ENCODE results near the gene BCAR3.
"Not testable (repeated sequence)": the region's sequence is repeated elsewhere in the genome, so short reads cannot be mapped to it uniquely, and the experiment has no call there.

BCAR3 gene

DNA sequence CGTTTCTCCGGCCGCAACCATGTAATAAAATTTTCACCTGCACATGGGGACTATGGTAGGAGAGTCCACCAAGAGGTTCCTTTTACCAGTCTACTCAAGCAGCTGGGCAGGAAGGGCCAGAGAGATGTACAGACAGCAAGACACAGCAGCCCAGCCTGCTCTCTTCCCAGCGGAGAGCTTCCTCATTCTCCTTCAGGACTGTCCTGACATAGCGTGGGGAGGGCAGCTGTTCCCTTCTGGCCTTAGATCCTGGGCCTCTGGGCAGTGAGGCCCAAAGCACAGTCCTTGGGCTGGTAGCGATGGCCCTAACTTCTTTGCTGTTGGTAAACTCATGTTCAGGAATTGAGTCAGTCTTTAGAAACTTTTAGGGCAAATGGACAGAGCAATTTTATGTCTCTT is 89.1 kb downstream of the BCAR3 start:
- Histone ChIP-seq H3K9ac (ENCODE audit: low read depth, low read length) (no peak overlapping the region), H3K27me3 (ENCODE audit: insufficient read depth, low read length) (no peaks in the 10 kb centered on the region), H3K27ac (ENCODE audit: low read depth, low read length) (no peak overlapping the region), H3K4me1 (ENCODE audit: insufficient read depth, low read length) (peaks cover 23% of the 10 kb centered on the region), H3K9me3 (ENCODE audit: insufficient read depth, low read depth, low read length) (no peaks in the 10 kb centered on the region), H3K36me3 (ENCODE audit: insufficient read depth, low read length) (peaks cover 25% of the 10 kb centered on the region), H3K4me3 (ENCODE audit: low read length) (no peak overlapping the region)
- 97% methylated on average over 6 of the region's 6 CpGs for WGBS

DNA sequence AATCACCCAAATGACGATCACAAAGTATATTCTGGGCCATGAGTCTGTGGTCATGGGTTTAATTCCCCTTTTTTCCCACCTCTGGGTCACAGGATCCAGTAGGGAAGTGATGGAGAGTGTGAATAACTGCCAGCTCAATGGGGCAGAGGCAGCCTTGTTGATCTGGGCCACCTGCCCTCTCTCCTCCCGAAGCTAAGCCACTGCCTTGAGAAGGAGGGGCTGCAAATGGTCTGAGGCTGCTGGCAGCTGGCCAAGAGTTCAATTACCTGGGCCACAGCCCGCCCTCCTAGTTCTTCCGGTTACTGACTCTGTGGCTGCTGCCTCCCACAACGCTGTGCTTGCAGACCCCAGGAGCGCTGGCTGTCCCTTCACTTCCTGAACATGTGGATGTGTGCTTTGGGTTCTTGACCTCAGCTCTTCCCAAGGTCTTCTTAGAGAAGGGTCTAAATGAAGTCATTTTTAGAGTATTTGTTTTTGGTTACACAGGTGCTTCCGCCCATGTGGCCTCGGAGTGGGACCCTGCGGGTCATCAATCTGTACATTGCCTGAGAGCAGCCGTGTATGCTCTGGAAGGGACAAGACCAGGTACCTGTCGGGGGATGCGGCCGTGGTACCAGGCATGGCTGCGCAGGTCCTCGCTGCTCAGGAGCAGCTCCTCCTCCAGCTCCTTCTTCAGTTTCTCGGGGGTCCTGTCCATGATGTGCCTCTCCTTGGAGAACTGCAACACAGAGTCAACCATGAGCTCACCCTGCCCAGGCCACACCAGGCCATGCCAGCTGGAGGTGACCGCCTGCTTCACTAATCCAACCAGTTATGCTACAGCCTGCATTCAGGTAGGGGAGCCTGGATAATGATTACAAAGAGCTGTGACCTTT is 89.7 kb downstream of the BCAR3 start:
- Histone ChIP-seq H3K9ac (ENCODE audit: low read depth, low read length) (no peak overlapping the region), H3K27me3 (ENCODE audit: insufficient read depth, low read length) (no peaks in the 10 kb centered on the region), H3K36me3 (ENCODE audit: insufficient read depth, low read length) (peaks cover 29% of the 10 kb centered on the region), H3K9me3 (ENCODE audit: insufficient read depth, low read depth, low read length) (no peaks in the 10 kb centered on the region), H3K4me1 (ENCODE audit: insufficient read depth, low read length) (peaks cover 23% of the 10 kb centered on the region), H3K27ac (ENCODE audit: low read depth, low read length) (no peak overlapping the region), H3K4me3 (ENCODE audit: low read length) (no peak overlapping the region)
- 91% methylated on average over 17 of the region's 17 CpGs for WGBS

DNA sequence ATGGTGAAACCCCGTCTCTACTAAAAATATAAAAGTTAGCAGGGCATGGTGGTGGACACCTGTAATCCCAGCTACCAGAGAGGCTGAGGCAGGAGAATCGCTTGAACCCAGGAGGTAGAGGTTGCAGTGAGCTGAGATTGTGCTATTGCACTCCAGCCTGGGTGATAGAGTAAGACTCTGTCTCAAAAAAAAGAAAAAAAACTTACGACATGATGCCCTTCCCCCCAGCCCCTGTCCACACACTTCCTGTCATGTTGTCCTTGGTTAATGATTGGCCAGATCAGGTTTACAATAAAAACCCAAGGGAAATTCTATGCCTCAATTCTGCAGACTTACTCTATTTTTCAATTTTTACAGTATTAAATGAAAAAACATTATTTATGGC is 90.4 kb downstream of the BCAR3 start:
- not testable (repeated sequence) for H3K27me3 ChIP-seq (ENCODE audit: insufficient read depth, low read length); H3K9me3 ChIP-seq (ENCODE audit: insufficient read depth, low read depth, low read length); H3K9ac ChIP-seq (ENCODE audit: low read depth, low read length); H3K27ac ChIP-seq (ENCODE audit: low read depth, low read length); H3K4me3 ChIP-seq (ENCODE audit: low read length)
- Histone ChIP-seq H3K4me1 (ENCODE audit: insufficient read depth, low read length) (peaks cover 20% of the 10 kb centered on the region), H3K36me3 (ENCODE audit: insufficient read depth, low read length) (peaks cover 30% of the 10 kb centered on the region)
- 96% methylated on average over 3 of the region's 3 CpGs for WGBS

DNA sequence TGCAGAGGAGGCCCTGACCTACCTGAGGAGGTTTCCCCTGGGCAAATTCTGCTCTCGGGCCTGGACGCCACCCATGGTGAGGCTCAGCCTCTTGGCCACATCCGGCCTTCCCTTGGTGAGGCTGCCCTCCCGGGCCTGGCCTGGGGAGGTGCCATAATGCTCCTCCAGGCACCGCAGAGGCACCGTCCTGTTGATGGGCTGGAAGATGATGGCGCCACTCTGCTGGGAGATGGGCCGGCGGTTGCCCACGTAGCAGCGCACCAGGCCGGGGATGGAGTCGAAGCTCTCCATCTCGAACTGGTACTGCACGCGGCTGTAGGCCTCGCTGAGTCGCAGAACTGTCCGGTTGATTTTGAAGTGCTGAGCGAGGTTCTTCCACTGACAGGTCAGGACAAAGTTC is 92.7 kb downstream of the BCAR3 start:
- H3K27me3 ChIP-seq (ENCODE audit: insufficient read depth, low read length), result no peaks in the 10 kb centered on the region
- H3K4me3 ChIP-seq (ENCODE audit: low read length), result no peak overlapping the region
- H3K9ac ChIP-seq (ENCODE audit: low read depth, low read length), result no peak overlapping the region
- H3K4me1 ChIP-seq (ENCODE audit: insufficient read depth, low read length), result peaks cover 6% of the 10 kb centered on the region
- H3K9me3 ChIP-seq (ENCODE audit: insufficient read depth, low read depth, low read length), result no peaks in the 10 kb centered on the region
- WGBS, result 94% methylated on average over 20 of the region's 20 CpGs
- no peak overlapping the region for H3K27ac ChIP-seq (ENCODE audit: low read depth, low read length)
- H3K36me3 ChIP-seq (ENCODE audit: insufficient read depth, low read length), result peaks cover 34% of the 10 kb centered on the region

DNA sequence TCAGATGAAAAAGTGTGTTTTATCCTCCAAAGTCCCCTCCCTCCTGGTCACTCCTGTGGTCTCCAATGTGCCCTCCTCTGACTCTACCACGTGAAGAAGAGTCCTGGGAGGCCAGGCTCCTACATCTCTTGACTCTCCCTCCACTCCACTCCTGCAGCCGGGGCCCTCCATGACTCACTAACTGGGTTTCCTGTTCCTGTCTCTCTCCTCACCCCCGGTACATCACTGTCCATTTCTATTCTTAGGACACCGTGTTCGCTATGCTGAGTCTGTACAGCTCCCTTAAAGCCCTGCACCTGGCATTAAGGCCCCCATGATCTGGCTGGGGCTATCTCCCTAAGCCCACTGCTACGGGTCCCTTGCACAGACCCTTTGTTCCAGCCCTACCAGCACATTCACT is 93.4 kb downstream of the BCAR3 start:
- no peaks in the 10 kb centered on the region for H3K27me3 ChIP-seq (ENCODE audit: insufficient read depth, low read length)
- no peaks in the 10 kb centered on the region for H3K9me3 ChIP-seq (ENCODE audit: insufficient read depth, low read depth, low read length)
- H3K9ac ChIP-seq (ENCODE audit: low read depth, low read length), result no peak overlapping the region
- H3K4me3 ChIP-seq (ENCODE audit: low read length), result no peak overlapping the region
- no peaks in the 10 kb centered on the region for H3K4me1 ChIP-seq (ENCODE audit: insufficient read depth, low read length)
- WGBS, result 93% methylated on average over 6 of the region's 6 CpGs
- peaks cover 40% of the 10 kb centered on the region for H3K36me3 ChIP-seq (ENCODE audit: insufficient read depth, low read length)
- H3K27ac ChIP-seq (ENCODE audit: low read depth, low read length), result no peak overlapping the region

DNA sequence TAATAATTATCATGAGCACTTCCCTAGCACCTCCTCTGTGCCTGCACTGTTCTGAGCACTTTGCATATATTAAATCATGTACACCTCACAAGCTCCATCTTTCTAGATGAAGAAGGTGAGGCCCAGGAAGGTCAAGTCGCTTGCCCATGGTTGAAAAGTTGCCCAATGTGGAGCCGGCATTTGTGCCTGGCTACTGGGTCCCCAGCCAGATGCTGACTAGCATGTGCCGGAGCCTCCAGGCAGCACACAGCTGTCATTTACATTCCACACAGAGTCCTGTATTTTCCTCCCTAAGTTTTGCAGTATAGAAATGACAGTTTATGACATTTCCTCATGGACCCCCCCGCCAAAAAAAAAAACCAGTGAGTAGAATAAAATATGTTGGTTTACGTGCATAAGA is 94.3 kb downstream of the BCAR3 start:
- Histone ChIP-seq H3K27ac (ENCODE audit: low read depth, low read length) (no peak overlapping the region), H3K4me1 (ENCODE audit: insufficient read depth, low read length) (no peaks in the 10 kb centered on the region), H3K4me3 (ENCODE audit: low read length) (no peak overlapping the region), H3K36me3 (ENCODE audit: insufficient read depth, low read length) (peaks cover 45% of the 10 kb centered on the region), H3K9ac (ENCODE audit: low read depth, low read length) (no peak overlapping the region), H3K9me3 (ENCODE audit: insufficient read depth, low read depth, low read length) (no peaks in the 10 kb centered on the region), H3K27me3 (ENCODE audit: insufficient read depth, low read length) (no peaks in the 10 kb centered on the region)
- 96% methylated on average over 5 of the region's 5 CpGs for WGBS

DNA sequence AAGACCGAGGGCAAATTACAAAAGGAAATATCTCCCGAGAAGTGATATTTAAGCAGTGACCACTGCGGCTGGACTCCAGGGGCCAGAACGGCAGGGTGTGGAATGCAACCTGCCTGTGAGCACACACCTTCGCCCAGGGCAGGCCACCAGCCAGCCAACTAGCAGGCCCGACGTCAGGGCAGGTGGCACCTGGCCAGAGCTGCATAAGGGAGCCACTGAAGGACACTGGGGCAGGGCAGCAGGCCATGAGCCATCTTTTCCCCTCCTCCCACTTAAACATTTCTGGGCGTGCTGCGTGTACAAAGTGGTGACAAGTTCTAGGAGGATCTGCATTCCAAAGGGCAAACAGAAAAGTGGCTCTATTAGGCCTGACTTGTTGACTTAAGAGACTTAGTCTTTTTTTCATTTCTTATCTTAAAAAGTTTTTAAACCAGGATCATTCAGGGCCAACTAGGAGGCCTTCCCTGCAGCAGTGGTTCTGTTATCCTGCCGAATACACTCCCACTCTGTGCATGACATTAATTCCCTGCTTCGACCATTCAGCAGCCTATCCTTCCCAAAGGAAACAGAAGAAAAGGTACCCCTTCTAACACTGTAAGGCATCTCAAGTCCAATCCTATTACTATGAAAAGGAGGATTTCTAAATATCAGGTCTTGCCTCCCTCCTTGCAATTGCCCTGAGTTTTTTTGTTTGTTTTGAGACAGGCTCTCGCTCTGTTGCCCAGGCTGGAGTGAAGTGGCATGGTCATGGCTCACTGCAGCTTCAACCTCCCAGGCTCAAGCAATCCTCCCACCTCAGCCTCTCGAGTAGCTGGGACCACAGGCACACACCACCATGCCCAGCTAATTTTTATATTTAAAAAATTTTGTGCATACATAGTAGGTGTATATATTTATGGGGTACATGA is 96.3 kb downstream of the BCAR3 start:
- no peaks in the 10 kb centered on the region for H3K4me1 ChIP-seq (ENCODE audit: insufficient read depth, low read length)
- no peaks in the 10 kb centered on the region for H3K27me3 ChIP-seq (ENCODE audit: insufficient read depth, low read length)
- WGBS, result 95% methylated on average over 12 of the region's 13 CpGs
- H3K4me3 ChIP-seq (ENCODE audit: low read length), result no peak overlapping the region
- H3K36me3 ChIP-seq (ENCODE audit: insufficient read depth, low read length), result peaks cover 56% of the 10 kb centered on the region
- no peaks in the 10 kb centered on the region for H3K9me3 ChIP-seq (ENCODE audit: insufficient read depth, low read depth, low read length)
- H3K27ac ChIP-seq (ENCODE audit: low read depth, low read length), result no peak overlapping the region
- no peak overlapping the region for H3K9ac ChIP-seq (ENCODE audit: low read depth, low read length)

DNA sequence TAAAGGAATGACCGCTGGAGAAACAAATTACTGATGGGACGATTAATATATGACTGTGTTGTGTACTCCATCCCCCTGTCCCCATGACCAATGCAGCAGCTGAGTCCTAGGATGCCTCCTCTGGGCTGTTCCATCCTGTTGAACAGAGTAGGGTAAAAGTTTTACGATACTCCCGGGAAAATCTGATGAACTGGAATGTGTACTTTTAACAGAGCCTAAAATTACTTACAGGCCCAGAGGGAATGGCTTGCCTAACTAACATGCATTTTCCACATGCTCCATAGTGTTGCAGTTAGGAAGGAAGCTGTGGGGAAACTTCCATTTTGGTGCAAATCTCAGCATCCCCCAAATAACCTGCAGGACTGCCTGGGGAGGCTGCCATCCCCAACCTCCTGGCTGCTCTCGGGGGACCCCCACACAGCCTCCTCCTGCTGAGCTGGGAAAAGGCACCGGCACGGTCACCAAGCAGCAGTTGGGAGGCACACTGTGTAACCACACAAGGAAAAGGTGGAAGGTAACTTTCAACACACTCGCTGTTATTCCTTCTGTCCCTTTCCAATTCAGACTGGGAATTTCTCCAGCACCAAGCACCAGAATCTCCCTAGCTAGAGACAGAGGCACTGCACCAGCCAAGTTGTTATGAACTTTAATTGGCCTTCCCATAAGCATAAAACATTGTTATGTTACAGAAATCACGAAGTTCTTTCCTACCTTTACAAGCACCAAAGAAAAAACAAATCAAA is 97.2 kb downstream of the BCAR3 start:
- Histone ChIP-seq H3K27ac (ENCODE audit: low read depth, low read length) (no peak overlapping the region), H3K9me3 (ENCODE audit: insufficient read depth, low read depth, low read length) (no peaks in the 10 kb centered on the region), H3K36me3 (ENCODE audit: insufficient read depth, low read length) (peaks cover 47% of the 10 kb centered on the region), H3K4me1 (ENCODE audit: insufficient read depth, low read length) (no peaks in the 10 kb centered on the region), H3K27me3 (ENCODE audit: insufficient read depth, low read length) (no peaks in the 10 kb centered on the region), H3K9ac (ENCODE audit: low read depth, low read length) (no peak overlapping the region), H3K4me3 (ENCODE audit: low read length) (no peak overlapping the region)
- 84% methylated on average over 9 of the region's 9 CpGs for WGBS

DNA sequence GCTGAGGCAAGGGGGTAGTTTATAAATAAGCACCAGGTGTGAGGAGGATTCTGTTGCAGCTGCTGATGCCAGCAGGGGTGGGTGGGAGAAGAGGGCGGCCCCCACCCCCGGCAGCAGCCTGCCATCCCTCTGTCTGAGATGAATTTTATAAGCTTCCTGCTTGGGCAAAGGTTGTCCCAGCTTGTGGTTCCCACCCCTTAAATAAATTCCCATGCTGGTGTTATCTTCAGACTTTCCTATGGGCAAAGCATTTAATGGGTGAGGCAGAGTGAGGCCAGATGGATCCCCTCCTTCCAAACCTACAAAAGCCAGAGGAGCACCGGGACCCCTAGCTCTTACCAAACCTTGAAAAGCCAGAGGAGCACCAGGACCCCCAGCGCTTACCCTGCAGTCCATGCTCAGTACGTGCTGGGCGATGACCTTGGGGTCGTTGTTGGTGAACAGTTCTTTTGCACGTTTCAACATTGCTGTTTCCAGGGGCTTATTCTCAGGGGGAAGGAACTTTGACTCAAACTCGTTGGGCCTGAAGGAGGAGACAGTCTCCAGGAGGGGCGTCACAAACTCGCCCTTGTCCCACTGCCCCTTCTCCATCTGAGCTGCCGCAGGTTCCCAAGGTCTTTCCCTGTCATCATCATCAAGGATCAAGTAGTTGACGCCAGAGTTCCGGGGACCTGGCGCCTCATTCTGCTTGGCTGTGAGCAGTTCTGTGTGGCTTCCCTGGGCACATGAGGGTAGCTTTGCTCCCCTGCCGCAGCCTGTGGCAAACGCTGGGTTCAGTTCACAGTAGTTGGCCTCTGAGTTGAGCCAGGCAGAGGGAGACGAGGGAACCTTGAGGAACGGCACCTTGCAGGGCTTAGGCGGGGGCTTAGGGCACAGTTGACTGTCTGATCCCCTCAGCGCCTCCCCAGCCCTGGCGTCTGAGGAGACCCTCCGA is 99.5 kb downstream of the BCAR3 start:
- Histone ChIP-seq H3K9me3 (ENCODE audit: insufficient read depth, low read depth, low read length) (no peaks in the 10 kb centered on the region), H3K9ac (ENCODE audit: low read depth, low read length) (no peak overlapping the region), H3K4me1 (ENCODE audit: insufficient read depth, low read length) (no peaks in the 10 kb centered on the region), H3K36me3 (ENCODE audit: insufficient read depth, low read length) (peaks cover 32% of the 10 kb centered on the region), H3K27ac (ENCODE audit: low read depth, low read length) (no peak overlapping the region), H3K4me3 (ENCODE audit: low read length) (no peak overlapping the region), H3K27me3 (ENCODE audit: insufficient read depth, low read length) (no peaks in the 10 kb centered on the region)
- WGBS, result 94% methylated on average over 23 of the region's 23 CpGs

DNA sequence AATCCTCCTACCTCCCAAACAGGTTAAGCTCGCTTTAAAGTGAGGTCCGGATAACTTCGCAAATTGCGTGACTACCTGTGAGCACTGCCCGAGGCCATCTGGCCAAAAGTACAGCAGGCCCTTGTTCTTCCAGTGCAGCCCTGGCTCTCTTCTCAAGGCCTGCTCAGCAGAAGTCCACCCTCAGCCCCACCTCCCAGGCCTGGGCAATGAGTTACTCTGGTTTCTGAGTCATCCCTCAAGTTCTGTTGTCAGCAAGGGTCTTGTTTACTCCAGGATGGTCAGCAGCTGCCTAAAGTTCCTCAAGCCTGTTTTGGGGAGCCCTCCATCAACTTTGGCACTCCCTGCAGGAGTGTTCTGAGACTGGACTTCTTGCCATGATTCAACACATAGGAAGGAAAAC is 101.7 kb downstream of the BCAR3 start:
- no peak overlapping the region for H3K4me3 ChIP-seq (ENCODE audit: low read length)
- H3K27ac ChIP-seq (ENCODE audit: low read depth, low read length), result no peak overlapping the region
- peaks cover 29% of the 10 kb centered on the region for H3K36me3 ChIP-seq (ENCODE audit: insufficient read depth, low read length)
- 93% methylated on average over 5 of the region's 5 CpGs for WGBS
- H3K9ac ChIP-seq (ENCODE audit: low read depth, low read length), result no peak overlapping the region
- H3K9me3 ChIP-seq (ENCODE audit: insufficient read depth, low read depth, low read length), result no peaks in the 10 kb centered on the region
- no peaks in the 10 kb centered on the region; the same call in 1 of the 2 replicates for H3K4me1 ChIP-seq (ENCODE audit: insufficient read depth, low read length)
- H3K27me3 ChIP-seq (ENCODE audit: insufficient read depth, low read length), result no peaks in the 10 kb centered on the region

Measured in HUES64 (cell line).